ENCODE results near the gene ZCCHC9. TPM values are rescaled to one million over a fixed set of nuclear protein-coding genes. Genes with fewer than 3 reads are reported as not detected.

ZCCHC9 gene
- polyA plus RNA-seq, 1 donor from 2014 or later: 31.8 TPM

- Histone ChIP-seq H3K27ac (ENCODE audit: low read length) (no peak overlapping the region), H3K9ac (ENCODE audit: low read length) (no peak overlapping the region), H2AFZ (ENCODE audit: low read depth, low read length) (no peak overlapping the region)
Measured at GRCh38 chr5:81302596-81302995, 1.2 kb downstream of the ZCCHC9 start.

GRCh38 chr5:81303563-81303962, 2.2 kb downstream of the ZCCHC9 start:
- no peak overlapping the region for H3K9ac ChIP-seq (ENCODE audit: low read length)
- H2AFZ ChIP-seq (ENCODE audit: low read depth, low read length): no peak overlapping the region
- no peaks in the 10 kb centered on the region for H3K27me3 ChIP-seq (ENCODE audit: insufficient read depth, low read depth, low read length)
- H3K79me2 ChIP-seq (replicated peaks; ENCODE audit: insufficient read depth, low read length): peaks cover 19% of the 10 kb centered on the region
- H3K4me3 ChIP-seq (ENCODE audit: low read length): no peak overlapping the region
- H3K9me2 ChIP-seq (ENCODE audit: insufficient read depth, low read length): no peaks in the 10 kb centered on the region
- no peaks in the 10 kb centered on the region for H4K20me1 ChIP-seq (ENCODE audit: insufficient read depth)
- H3K36me3 ChIP-seq (ENCODE audit: insufficient read depth, low read length): no peaks in the 10 kb centered on the region
- H3F3A ChIP-seq (ENCODE audit: insufficient read depth, low read length, poor library complexity, severe bottlenecking): no peaks in the 10 kb centered on the region
- H3K9me3 ChIP-seq (ENCODE audit: low read length): no peaks in the 10 kb centered on the region
- H3K27ac ChIP-seq (ENCODE audit: low read length): no peak overlapping the region
- no peak overlapping the region for H3K4me2 ChIP-seq (ENCODE audit: low read length)
- TF ChIP-seq SMC3 (conservative IDR thresholded peaks at IDR 0.05; ENCODE audit: poor library complexity) (no peak), MXI1 (conservative IDR thresholded peaks at IDR 0.05; ENCODE audit: poor library complexity, severe bottlenecking) (no peak), POLR2AphosphoS5 (IDR thresholded peaks at IDR 0.05) (no peak), EP300 (conservative IDR thresholded peaks at IDR 0.05; ENCODE audit: poor library complexity, severe bottlenecking) (no peak), TAF1 (IDR thresholded peaks at IDR 0.05; ENCODE audit: low read depth) (no peak), REST (IDR thresholded peaks at IDR 0.05; ENCODE audit: borderline replicate concordance) (no peak), RAD21 (conservative IDR thresholded peaks at IDR 0.05) (no peak), EZH2 (IDR thresholded peaks at IDR 0.05; ENCODE audit: borderline replicate concordance, insufficient read depth, low read length, poor library complexity, severe bottlenecking) (no peak)

More at GRCh38 chr5:81302596-81302995, 1.2 kb downstream of the ZCCHC9 start:
- H3K36me3 ChIP-seq (ENCODE audit: insufficient read depth, low read length): no peaks in the 10 kb centered on the region
- TF ChIP-seq MXI1 (conservative IDR thresholded peaks at IDR 0.05; ENCODE audit: poor library complexity, severe bottlenecking) (no peak), POLR2AphosphoS5 (IDR thresholded peaks at IDR 0.05) (no peak), TAF1 (IDR thresholded peaks at IDR 0.05; ENCODE audit: low read depth) (no peak), RAD21 (conservative IDR thresholded peaks at IDR 0.05) (no peak), CTCF (IDR thresholded peaks at IDR 0.05; ENCODE audit: poor library complexity, severe bottlenecking) (no peak), SMC3 (conservative IDR thresholded peaks at IDR 0.05; ENCODE audit: poor library complexity) (no peak), EP300 (conservative IDR thresholded peaks at IDR 0.05; ENCODE audit: poor library complexity, severe bottlenecking) (no peak), REST (IDR thresholded peaks at IDR 0.05; ENCODE audit: borderline replicate concordance) (no peak), EZH2 (IDR thresholded peaks at IDR 0.05; ENCODE audit: borderline replicate concordance, insufficient read depth, low read length, poor library complexity, severe bottlenecking) (no peak)
- no peaks in the 10 kb centered on the region for H3K27me3 ChIP-seq (ENCODE audit: insufficient read depth, low read depth, low read length)
- H3K9me2 ChIP-seq (ENCODE audit: insufficient read depth, low read length): no peaks in the 10 kb centered on the region
- no peaks in the 10 kb centered on the region for H3K9me3 ChIP-seq (ENCODE audit: low read length)
- peak overlapping the region; percentile 89 for H3K4me3 ChIP-seq (ENCODE audit: low read length)
- H3F3A ChIP-seq (ENCODE audit: insufficient read depth, low read length, poor library complexity, severe bottlenecking): no peaks in the 10 kb centered on the region
- H3K4me2 ChIP-seq (ENCODE audit: low read length): no peak overlapping the region
- H4K20me1 ChIP-seq (ENCODE audit: insufficient read depth): no peaks in the 10 kb centered on the region
- H3K79me2 ChIP-seq (replicated peaks; ENCODE audit: insufficient read depth, low read length): peaks cover 19% of the 10 kb centered on the region

All from neural cell (in vitro differentiated cells).